ENCODE data around the gene CCDC183.
A peak's percentile ranks its signal among the peaks of the same experiment; 100 is the strongest.
"Not testable (repeated sequence)": the region's sequence is repeated elsewhere in the genome, so short reads cannot be mapped to it uniquely, and the experiment has no call there.

CCDC183 gene

DNA sequence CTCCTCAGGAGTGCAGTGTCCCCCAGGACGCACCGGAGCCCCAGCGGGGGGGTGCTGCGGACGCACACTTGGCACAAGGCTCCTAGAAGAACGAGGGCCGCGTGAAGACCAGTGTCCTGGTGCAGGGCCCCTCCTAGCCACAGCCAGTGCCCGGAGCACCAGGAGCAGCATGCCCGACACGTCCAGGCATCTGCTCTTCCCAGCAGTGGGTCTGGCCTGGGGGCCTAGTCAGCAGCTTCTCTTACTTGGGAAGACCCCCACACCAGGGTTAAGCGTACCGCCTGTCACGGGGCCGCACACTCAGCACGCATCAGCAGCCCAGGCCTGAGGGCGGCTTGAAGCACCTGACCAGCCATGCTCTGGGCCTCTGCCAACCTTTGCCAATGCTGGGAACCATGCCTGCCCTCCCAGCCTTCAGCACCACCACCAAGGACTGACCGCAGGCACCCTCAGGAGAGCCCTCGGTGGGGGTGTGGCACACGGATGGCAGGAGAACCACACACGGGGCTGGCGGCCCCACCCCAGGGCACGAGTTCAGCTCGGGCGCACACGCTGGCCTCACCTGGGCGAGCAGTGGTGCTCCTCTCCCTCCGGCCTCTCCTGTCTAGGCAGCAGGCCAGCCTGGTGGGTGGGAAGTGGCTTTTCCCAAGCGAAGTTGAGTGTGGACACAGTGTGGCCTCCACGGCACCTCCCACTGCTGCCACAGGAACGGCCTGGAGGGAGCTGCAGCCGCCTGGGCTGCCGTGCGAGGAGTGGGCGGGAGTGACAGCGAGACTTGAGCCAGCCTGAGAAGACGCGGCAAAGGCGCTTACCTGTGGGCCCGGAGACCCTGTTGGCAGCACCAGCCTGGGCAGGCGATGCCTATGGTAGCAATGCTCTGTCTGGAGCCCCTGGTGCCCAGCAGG, 34.1 kb downstream of the CCDC183 start:
- Histone ChIP-seq H3K9me3 (no peaks in the 10 kb centered on the region), H3K4me1 (no peaks in the 10 kb centered on the region), H3K27ac (no peak overlapping the region), H3K36me3 (peaks cover 47 to 89% (median 74%) of the 10 kb centered on the region in 3 donors), H3K4me3 (no peak overlapping the region), H3K27me3 (no peaks in the 10 kb centered on the region)
- TF ChIP-seq CTCF (IDR thresholded peaks at IDR 0.05) = no peak
- intact Hi-C loops (cut with DNase I; ENCODE audit: low total_unique reads) = no loop called here
- DNase-seq = peak in 1 of 2 donors; percentile 68

GRCh38 chr9:136831002-136831719, 35.0 kb downstream of the CCDC183 start:
- peak in 1 of 2 donors; percentile 51 for DNase-seq
- Histone ChIP-seq H3K4me3 (no peak overlapping the region), H3K4me1 (no peaks in the 10 kb centered on the region), H3K27ac (no peak overlapping the region), H3K36me3 (peaks cover 38 to 89% (median 64%) of the 10 kb centered on the region in 3 donors), H3K27me3 (no peaks in the 10 kb centered on the region), H3K9me3 (no peaks in the 10 kb centered on the region)
- intact Hi-C loops (cut with DNase I; ENCODE audit: low total_unique reads) = no loop called here
- no peak for TF ChIP-seq CTCF (IDR thresholded peaks at IDR 0.05)

DNA sequence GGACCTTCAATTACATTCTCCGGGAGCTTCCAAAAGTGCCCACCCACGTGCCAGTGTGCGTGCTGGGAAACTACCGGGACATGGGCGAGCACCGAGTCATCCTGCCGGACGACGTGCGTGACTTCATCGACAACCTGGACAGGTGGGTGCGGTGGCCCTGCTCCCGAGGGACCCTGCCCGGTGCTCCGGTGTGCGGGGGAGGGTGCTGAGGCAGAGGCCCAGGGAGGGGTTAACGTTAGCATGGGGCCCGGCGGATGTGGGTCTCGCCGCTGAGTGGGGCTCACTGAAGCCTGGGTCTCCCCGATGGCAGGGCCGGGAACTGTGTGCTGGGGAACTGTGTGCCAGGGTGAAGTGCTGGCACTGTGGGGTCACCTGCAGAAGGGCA, 35.6 kb downstream of the CCDC183 start:
- Histone ChIP-seq H3K4me1 (no peaks in the 10 kb centered on the region), H3K9me3 (no peaks in the 10 kb centered on the region), H3K27ac (no peak overlapping the region), H3K36me3 (peaks cover 36 to 89% (median 59%) of the 10 kb centered on the region in 3 donors), H3K4me3 (no peak overlapping the region), H3K27me3 (no peaks in the 10 kb centered on the region)
- DNase-seq = peak in 1 of 2 donors; percentile 65
- intact Hi-C loops (cut with DNase I; ENCODE audit: low total_unique reads) = no loop called here
- no peak for TF ChIP-seq CTCF (IDR thresholded peaks at IDR 0.05)

GRCh38 chr9:136832581-136832980, 36.4 kb downstream of the CCDC183 start:
- no peak for TF ChIP-seq CTCF (IDR thresholded peaks at IDR 0.05)
- H3K4me1 ChIP-seq = no peaks in the 10 kb centered on the region
- no peaks in the 10 kb centered on the region for H3K27me3 ChIP-seq
- H3K36me3 ChIP-seq = peaks cover 36 to 90% (median 58%) of the 10 kb centered on the region in 3 donors
- H3K9me3 ChIP-seq = no peaks in the 10 kb centered on the region
- intact Hi-C loops (cut with DNase I; ENCODE audit: low total_unique reads) = no loop called here
- H3K4me3 ChIP-seq = no peak overlapping the region
- H3K27ac ChIP-seq = no peak overlapping the region
- no peak for DNase-seq

GRCh38 chr9:136833381-136834048, 37.4 kb downstream of the CCDC183 start:
- H3K9me3 ChIP-seq; DNase-seq; H3K27me3 ChIP-seq; H3K27ac ChIP-seq; intact Hi-C loops (cut with DNase I; ENCODE audit: low total_unique reads); H3K4me1 ChIP-seq; H3K4me3 ChIP-seq: not testable (repeated sequence)
- H3K36me3 ChIP-seq = peaks cover 36 to 90% (median 57%) of the 10 kb centered on the region in 3 donors
